Endometrial microvascular endothelial cells (primary cell): ENCODE data around the gene MYADML2. TPM values are rescaled to one million over a fixed set of nuclear protein-coding genes. Genes with fewer than 3 reads are reported as not detected.
"Not testable (repeated sequence)": the region's sequence is repeated elsewhere in the genome, so short reads cannot be mapped to it uniquely, and the experiment has no call there.

Experiments
- in situ Hi-C: cut with HindIII; loops from 2 replicates; pipeline ENCODE4 v1.10.0; 2017; ENCODE audit warnings: low sequenced_read_pairs, low pct_unique_long_range_greater_than_20kb; ENCODE audit errors: inconsistent ontology term
- total RNA-seq: library from RNA; depleted of rRNA; stranded (reverse); fragments of >200 nt; gene quantifications from one replicate; pipeline ENCODE4 v1.2.3, GENCODE V29; 2015; ENCODE audit errors: inconsistent ontology term

MYADML2 gene
- total RNA-seq, 1 donor from 2014 or later, result not detected

DNA sequence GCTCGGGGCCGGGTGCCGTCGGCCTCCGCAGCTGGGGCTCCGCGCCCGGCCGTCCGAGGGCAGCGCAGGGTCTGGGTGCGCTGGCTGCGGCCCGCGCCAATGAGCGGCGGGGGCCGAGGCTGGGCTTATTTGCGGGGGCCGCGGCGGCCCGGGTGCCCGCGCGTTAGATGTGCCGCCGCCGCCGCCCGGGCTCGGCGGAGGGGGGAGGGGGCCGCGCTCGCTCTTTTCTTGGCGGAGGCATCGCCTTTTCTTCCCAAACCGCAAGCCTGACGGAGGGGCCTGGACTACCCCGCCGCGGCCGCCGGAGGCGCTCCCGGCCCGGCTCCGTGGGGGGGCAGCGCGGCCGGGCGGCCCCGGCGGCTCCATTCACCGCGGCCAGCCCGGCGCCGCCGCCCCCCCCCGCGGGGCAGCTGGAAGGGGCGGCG, 14.1 kb upstream of the MYADML2 start, which contains the start of gene NOTUM:
Gene NOTUM (minus strand): TSS at position 101 of the 425 bp plus-strand sequence. CDS start 278 bp downstream, outside the sequence.
- in situ Hi-C loops, result no loop called here

DNA sequence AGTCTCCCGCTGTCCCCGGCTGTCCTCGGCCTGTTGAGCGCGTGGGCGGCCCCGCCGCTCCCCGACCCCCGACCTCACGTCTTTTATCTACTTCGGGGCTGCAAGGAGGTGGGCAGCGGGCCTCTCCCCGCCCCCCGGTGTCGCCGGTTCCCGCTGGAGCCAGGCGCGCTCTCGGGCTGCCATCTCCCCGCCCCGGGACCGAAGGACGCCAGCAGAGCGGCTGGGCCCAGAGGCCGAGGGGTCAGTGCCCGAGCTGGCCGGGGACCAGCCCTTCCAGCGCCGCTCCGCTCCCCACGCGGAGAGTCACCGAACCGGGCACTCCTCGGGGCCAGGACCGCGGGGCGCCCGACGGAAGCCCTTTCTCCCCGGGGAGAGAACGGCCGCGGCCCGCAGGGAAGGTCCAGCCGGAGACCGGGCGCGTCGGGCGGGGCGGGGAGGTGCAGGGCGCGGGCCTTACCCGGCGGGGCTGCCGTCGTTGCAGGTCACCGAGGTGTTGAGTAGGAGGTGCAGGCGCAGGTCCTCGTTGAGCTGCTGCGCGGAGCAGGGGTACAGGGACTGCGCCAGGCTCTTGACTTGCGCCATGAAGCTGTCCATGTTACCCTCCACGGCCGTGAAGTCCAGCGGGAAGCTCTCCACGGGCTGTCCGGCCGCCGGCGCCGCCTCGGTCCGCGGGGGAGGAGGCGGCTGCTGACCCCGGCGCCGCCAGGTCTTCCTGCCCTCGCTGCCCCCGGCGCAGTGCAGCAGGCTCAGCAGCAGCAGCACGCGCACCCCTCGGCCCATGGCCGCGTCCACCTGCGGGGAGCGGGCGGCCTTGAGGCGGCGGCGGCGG, 13.3 kb upstream of the MYADML2 start:
- in situ Hi-C loops, result no loop called here

DNA sequence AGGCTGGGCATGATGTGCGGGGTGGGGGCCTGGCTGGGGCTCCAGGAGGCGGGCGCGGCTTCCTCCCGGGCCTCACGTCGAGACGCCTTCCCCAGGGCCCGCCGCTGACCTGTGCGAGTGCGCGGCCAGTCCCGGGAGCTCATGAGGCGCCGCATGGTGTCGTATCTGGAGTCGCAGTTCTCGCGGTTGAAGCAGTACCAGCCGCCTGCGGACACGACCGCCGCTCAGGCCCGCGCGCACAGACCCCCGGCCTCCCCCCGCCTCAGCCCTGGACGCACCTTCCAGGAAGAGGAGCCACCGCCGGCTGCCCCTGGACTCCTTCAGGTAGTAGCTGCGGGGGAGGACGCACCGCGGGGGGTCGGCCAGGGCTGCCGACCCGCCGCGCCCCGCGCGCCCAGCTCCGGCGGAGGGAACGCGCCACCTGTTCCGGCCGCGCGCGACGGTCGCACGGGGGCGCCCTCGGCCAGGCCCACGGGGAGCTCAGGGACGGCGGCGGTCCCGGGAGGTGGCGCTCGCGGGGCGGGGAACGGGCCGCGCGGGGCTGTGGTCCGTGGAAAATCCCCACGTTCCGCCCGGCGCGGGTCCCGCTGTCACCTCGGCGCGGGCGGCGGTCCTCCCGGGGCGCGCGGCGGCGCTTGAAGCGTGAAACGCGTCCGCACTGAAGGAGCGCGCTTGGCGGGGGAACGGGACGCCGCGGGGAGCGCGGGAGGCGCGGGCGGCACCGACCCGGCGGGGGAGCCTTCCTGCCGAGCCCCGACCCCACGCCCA, 12.5 kb upstream of the MYADML2 start:
- in situ Hi-C loops, result no loop called here

DNA sequence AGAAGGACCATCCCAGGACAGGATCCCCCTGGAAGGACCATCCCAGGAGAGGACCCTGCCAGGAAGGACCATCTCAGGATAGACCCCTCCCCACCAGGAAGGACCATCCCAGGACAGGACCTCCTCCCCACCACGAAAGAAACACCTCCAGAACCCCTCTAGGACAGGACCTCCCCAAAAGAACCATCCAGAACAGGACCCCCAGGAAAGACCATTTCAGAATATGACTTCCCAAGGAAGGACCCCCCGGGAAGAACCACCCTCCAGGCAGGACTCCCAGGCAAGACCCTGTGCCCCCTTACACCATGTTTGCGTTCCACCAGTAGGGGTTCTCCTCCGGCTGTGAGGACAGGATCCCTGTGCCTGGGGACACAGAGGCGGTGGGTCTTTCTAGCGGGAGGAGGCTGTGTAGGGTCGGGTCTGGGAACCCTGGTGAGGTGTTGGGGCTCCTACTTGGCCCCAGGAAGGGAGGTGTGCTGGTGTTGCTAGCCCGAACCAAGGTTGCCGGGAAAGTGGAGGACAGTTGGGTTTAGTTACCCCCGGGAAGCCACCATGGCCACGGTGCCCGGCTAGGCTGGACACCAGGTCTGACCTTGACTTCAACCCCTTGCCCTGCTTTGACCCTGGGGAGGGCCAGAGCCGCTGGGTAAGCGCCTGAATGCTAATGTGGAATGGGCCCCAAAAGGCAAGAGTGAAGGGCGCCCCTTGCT, 11.8 kb upstream of the MYADML2 start:
- in situ Hi-C loops, result no loop called here

DNA sequence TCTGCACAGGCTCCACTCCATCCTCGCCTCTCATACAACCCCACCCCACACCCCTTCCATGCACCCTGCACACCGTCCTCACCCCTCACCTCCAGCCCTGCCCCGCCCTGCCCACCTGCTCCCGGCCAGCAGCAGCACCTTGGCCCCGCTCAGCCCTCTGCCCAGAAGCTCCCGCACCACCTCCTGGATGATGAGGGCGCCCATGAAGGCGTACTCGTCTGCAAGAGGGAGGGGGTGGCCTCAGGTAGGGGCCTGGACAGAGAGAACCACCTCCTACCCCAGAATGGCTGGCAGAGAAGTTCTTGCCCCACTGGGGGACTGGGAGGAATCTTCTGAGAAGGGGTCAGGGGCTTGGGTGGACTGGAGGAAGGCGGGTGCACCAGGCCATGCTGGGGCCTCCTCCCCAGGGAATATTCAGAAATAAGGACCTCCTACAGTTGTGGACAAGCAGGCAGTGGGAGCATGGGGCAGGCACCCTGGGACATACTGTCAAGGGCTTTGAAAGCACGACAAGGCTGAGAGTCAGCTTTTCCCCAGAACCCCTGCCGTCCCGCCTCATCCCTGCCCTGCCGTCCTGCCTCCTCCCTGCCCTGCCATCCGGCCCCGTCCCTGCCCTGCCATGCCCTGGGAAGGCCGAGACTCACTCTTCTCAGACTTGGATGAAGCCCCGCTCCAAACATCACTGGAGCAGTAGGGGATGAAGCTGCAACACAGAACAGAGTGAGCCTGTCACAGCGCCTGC, 10.8 kb upstream of the MYADML2 start:
- in situ Hi-C loops, result no loop called here

DNA sequence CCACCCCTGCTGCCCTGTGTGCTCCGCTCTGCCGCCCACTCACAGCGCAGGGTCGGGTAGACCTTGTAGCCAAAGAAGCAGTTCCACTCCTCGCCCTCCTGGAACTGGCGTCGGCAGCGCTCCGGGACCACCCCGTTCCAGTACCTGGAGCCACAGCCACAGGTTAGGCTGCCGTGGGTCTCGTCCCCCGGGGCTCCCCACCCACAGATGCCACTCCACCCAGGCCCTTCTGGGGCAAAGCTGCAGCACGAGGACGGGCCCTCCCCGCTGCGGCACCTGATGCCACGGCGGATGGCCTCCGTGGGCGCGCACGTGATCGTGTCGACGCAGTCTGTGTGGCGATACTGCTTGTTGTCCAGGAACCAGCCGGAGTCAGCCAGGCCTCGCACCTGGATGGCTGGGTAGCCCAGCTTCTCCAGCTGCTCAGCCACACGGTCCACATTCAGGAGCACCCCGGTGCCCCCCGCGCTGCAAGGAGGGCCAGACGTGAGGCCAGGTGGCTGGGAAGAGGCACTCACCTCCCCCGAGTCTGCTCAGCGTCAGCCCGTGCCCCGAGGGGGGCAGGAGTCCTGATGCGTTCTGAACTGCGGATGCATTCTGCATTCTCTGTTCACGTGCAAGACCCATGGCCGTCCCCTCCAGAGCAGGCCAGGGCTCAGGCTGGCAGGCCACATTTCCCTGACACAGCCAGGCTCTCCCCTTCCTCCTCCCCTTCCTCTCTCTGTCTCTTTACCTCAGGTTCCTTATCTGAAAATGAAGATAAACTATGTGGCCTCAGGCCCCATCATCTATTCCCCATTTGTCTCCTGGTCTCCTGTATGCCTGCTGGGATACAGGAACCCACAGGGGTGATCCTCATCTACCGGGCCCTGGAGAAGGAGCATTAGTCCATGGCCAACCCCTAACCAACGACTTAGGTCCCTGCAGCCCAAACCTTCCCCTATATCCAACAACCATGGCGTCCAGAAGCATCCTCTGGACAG, 9.9 kb upstream of the MYADML2 start:
- in situ Hi-C loops, result no loop called here

DNA sequence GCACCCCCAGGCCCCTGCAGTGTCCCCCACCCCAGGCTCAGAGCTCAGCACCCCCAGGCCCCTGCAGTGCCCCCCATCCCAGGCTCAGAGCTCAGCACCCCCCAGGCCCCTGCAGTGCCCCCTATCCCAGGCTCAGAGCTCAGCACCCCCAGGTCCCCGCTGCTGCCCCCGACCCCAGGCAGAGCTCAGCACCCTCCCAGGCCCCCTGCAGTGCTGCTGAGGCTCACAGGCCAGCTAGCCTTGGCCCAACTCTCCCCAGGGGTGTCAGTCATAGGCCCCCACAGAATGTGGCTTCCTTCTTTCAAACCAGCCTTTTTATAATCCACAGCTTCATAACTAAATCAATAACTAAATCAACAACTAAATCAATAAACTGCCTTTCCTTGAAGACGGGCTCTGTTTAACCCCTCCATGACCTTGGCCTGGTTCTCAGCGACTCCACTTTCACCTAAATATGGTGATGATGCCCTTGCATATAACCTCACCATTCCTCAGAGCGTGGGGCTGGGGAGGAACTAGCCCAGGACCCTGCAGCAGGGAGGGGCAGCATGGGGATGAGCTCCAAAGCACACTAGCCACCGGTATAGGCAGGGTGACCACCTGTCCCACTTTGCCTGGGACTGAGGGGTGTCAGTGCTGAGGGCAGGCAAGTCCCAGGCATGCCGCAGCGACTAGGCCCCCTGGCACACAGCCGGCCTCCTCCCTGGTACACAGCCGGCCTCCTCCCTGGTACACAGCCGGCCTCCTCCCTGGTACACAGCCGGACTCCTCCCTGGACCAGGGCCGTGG, 8.9 kb upstream of the MYADML2 start:
- in situ Hi-C loops, result no loop called here

DNA sequence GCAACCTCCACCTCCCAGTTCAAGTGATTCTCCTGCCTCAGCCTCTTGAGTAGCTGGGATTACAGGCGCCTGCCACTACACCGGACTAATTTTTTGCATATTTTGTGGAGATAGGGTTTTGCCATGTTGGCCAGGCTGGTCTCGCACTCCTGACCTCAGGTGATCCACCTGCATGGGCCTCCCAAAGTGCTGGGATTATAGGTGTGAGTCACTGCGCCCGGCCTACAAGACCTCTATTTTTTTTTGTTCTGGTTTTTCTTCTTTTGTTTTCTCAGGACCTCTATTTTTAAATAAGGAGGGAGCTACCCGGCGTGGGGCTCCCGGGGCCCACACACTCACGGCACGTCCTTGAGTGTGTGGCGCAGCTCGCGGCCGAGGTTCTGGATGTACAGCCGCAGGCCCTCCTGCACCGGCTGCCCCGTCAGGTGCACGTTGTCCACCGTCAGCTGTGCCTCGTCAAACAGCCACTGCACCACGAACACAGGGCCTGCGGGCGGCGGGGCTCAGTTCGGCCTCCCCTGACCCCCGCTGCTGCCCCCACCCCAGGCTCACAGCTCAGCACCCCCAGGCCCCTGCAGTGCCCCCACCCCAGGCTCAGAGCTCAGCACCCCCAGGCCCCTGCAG, 8.1 kb upstream of the MYADML2 start:
- in situ Hi-C loops, result no loop called here

DNA sequence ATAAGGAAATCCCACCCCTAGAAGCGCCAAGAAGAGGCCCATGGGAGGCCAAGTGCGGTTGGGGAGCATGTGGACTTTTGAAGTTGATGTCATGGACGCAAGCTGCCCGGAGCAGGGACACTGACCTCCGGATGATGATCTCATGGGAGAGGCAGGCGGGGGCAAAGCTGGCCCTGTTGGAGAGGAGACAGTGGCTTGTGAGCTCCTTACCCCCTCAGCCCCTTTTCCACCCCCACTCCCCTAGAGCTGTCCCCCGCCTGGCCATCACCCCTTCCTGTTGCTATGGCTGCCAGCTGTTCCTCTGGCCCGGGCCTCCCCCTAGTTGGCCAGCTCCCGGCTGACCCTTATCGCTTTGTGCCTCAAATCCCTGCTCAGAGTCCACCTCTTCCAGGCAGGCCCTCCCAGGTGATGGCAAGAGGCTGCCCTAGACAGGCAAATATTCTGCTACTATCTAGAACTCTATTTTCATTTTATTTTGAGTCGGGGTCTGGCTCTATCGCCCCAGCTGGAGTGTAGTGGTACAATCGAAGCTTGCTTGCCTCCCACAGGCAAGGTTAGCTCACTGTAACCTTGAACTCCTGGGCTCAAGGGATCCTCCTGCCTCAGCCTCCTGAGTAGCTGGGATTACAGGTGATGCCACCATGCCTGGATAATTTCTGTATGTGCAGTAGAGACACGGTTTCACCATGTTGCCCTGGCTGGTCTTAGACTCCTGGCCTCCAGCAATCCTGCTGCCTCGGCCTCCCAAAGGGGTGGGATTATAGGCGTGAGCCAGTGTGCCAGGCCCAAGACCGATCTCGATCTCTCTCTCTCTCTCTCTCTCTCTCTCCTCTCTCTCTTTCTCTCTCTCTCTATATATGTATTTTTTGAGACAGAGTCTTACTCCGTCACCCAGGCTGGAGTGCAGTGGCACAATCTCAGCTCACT, 7.4 kb upstream of the MYADML2 start:
- in situ Hi-C loops, result no loop called here

DNA sequence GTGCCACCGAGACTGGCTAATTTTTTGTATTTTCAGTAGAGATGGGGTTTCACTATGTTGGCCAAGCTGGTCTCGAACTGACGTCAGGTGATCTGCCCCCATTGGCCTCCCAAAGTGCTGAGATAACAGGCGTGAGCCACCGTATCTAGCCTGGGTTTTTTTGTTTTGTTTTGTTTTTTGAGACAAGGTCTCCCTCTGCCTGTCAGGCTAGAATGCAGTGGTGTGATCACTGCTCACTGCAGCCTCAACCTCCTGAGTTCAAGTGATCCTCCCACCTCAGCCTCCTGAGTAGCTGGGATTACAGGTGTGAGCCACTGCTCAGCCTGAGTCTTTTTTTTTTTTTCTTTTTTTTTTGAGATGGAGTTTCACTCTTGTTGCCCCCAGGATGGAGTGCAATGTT, 6.4 kb upstream of the MYADML2 start:
- in situ Hi-C loops, result not testable (repeated sequence)

DNA sequence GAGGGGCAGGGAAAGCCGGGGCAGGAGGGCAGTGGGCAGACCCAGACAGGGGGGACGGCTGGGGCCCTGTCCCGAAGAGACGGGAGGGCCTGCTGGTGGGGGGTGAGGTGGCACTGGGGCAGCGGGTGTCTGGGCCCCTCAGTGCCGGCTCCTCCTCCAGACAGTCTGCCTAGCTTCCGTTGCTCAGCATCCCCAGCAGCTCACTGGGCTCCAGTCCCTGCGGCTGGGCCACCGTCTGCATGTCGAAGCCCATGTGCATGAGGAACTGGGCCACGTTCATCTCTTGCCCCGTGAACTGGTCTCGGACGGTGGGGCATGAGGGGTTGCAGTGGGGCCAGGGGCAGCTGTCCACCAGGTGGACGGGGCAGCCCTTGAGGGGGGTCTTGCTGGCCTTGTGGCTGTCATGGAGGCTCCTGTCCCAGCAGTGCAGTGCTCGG, 5.8 kb upstream of the MYADML2 start:
- in situ Hi-C loops, result no loop called here

DNA sequence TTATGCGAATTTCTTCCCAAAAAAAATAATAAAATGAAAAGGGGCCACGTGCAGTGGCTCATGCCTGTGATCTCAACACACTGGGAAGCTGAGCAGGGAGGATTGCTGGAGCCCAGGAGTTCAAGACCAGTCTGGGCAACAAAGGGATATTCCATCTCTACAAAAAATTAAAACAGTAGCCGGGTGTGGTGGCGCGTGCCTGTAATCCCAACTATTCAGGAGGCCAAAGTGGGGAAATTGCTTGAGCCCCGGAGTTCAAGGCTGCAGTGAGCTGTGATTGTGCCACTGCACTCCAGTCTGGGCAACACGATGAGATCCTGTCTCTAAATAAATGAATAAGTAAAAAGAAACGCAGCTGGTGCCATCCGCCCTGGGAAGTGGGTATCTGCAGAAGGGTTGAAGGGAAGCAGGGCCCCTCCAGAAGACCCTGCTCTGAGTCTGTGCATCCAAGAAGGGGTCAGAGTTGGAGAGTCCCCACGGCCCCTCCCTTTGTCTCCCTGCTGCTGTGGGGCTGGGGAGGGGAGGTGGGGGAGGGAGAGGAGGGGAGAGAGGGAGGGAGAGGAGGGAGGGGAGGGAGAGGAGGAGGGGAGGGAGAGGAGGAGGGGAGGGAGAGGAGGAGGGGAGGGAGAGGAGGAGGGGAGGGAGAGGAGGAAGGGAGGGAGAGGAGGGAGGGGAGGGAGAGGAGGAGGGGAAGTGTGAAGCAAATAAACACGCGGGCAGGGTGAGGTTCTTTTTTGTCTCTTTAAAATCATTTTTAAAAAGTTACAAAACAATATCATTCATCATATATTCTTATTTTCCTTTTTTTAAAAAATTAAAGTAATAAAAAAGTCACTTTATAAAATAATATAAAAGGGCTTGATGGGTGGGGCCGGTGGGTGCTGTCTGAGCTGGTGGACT, 5.0 kb upstream of the MYADML2 start:
- in situ Hi-C loops, result no loop called here

DNA sequence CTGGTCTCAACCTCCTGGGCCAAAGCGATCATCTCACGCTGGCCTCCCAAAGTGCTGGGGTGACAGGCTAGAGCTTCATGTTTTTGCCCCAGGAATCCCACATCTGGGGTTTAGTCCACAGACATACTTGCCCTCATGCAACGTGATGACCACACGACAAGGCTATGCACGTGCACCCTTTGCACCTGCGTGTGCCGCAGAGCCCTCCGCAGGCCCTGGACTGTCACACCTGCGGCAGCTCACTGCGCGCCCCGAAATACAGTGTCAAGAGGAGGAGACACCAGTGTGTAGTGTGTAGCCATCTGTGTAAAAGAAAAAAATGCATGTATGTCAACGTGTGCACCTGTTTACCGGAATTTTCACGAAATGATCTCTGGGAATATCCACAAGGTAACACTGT, 3.5 kb upstream of the MYADML2 start:
- in situ Hi-C loops, result no loop called here

DNA sequence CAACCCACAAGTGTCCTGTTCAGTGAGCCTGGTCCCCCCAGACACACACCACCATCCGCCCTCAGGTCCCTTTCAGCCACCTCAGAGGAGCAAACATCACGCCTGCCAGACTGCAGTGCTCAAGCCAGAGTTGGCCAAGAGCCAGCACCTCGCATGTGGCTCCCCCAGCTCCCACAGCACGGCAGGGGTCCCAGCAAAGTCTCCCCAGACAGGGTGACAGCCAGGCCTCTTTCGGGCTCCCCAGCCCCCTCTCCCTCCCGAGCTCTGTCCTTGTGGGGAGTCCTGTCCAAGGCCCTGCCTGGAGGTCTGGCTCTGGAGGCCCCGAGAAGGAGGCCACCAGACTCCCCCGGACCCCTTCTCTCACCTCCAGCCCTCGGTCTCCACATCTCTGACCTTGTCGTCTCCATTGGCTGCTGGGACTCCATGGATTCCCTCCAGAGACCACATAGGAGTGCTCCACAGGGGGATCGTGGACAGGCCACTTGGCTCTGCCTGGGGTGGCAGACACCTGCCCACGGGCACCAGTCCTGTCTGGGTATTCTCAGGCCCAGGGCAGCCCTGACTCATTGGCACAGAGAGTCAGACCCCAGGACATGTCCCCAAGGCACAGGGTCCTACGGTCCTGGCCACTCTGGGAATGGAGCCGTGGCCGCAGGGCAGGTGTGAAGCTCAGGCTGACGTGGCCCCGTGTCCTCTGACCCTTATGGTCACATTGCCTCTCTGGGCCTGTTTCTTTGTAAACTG, 1.8 kb upstream of the MYADML2 start:
- in situ Hi-C loops, result no loop called here
